GM12873 (cell line): ENCODE data around the gene FAM168B.

Experiments
- TF ChIP-seq, protein P1 (sequence below): IDR thresholded peaks from 2 replicates; pipeline ENCODE4 v1.5.1; 2012; ENCODE audit warnings: low read depth, mild to moderate bottlenecking, moderate library complexity, low read length, control low read depth; ENCODE audit not compliant: insufficient read depth; ENCODE audit errors: missing control alignments

Gene FAM168B

DNA sequence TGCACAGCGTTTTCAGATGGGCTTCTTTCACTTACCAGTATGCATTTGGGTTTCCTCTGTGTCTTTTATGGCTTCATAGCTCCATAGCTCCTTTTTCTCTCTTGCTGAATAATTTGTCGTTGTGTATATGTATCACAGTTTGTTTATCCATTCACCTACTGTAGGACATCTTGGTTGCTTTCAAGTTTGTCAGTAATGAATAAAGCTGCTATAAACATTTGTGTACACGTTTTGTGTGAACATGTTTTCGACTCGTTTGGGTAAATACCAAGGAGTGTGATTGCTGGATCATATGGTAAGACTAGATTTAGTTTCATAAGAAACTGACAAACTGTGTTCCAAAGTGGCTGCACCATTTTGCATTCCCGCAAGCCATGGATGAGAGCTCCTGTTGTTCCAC lies 94.7 kb downstream of the FAM168B start:
- TF ChIP-seq, protein P1, sequence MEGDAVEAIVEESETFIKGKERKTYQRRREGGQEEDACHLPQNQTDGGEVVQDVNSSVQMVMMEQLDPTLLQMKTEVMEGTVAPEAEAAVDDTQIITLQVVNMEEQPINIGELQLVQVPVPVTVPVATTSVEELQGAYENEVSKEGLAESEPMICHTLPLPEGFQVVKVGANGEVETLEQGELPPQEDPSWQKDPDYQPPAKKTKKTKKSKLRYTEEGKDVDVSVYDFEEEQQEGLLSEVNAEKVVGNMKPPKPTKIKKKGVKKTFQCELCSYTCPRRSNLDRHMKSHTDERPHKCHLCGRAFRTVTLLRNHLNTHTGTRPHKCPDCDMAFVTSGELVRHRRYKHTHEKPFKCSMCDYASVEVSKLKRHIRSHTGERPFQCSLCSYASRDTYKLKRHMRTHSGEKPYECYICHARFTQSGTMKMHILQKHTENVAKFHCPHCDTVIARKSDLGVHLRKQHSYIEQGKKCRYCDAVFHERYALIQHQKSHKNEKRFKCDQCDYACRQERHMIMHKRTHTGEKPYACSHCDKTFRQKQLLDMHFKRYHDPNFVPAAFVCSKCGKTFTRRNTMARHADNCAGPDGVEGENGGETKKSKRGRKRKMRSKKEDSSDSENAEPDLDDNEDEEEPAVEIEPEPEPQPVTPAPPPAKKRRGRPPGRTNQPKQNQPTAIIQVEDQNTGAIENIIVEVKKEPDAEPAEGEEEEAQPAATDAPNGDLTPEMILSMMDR, result no peak
